ENCODE data around the gene ZNF48.

- TF ChIP-seq CTCF (conservative IDR thresholded peaks at IDR 0.05; ENCODE audit: low read depth, low read length) (no peak), EZH2 (IDR thresholded peaks at IDR 0.05; ENCODE audit: low read length, unreplicated experiment) (no peak)
Observed at GRCh38 chr16:30355954-30356308, 39.3 kb upstream of the ZNF48 start.
